ENCODE data around the gene FBXO45. TPM values are rescaled to one million over a fixed set of nuclear protein-coding genes. Genes with fewer than 3 reads are reported as not detected.

FBXO45 gene
- total and polyA plus RNA-seq, 2 of the 13 experiments (the other 11 are each of a cell fraction or from before 2014, with no cell fraction given) = 7.0 to 12.1 TPM

- TF ChIP-seq PLSCR1 (CRISPR knock-in tag; IDR thresholded peaks at IDR 0.05; ENCODE audit: borderline replicate concordance) (no peak), ZNF800 (CRISPR knock-in tag; IDR thresholded peaks at IDR 0.05) (no peak), ZNF687 (CRISPR knock-in tag; IDR thresholded peaks at IDR 0.05) (no peak), ZNF101 (CRISPR knock-in tag; IDR thresholded peaks at IDR 0.05; ENCODE audit: borderline replicate concordance, low read depth) (no peak), PCBP1 (IDR thresholded peaks at IDR 0.05; ENCODE audit: borderline replicate concordance, low read depth, low read length) (no peak), KDM4B (CRISPR knock-in tag; IDR thresholded peaks at IDR 0.05) (no peak), NAIF1 (CRISPR knock-in tag; IDR thresholded peaks at IDR 0.05; ENCODE audit: borderline replicate concordance) (no peak), ZNF264 (CRISPR knock-in tag; IDR thresholded peaks at IDR 0.05) (no peak), ZNF280B (CRISPR knock-in tag; IDR thresholded peaks at IDR 0.05; ENCODE audit: borderline replicate concordance) (no peak), ZNF382 (CRISPR knock-in tag; IDR thresholded peaks at IDR 0.05; ENCODE audit: borderline replicate concordance) (no peak)
Measured at GRCh38 chr3:196634224-196634623, 65.8 kb downstream of the FBXO45 start (continued).
